HepG2 (cell line): ENCODE data around the gene TSPAN31. TPM values are rescaled to one million over a fixed set of nuclear protein-coding genes. Genes with fewer than 3 reads are reported as not detected.

ENCODE experiments used
- ATAC-seq: fragments of 200-7000 bp; cut with Tn5 transposase; 3 replicates; pipeline ENCODE4 v1.9.1; 2020; ENCODE audit warnings: mild to moderate bottlenecking, moderate library complexity
- BruUV-seq: library from RNA; stranded (reverse); fragments of 400-500 nt; replicated peaks from 2 replicates; lab custom pipeline; 2021; lab: Mats Ljungman, UMichigan
- CTCF ChIA-PET: fragments of 300-600 bp; formaldehyde crosslinking; extraction: SDS; loops from one replicate; lab custom pipeline; 2021; ENCODE audit warnings: low total read pairs, inconsistent platforms, low intra/inter-chr PET ratio; lab: Yijun Ruan, JAX
- POLR2A ChIA-PET: fragments of 350-600 bp; sonication (Branson Sonifier 250); formaldehyde crosslinking; loops from one replicate; lab custom pipeline; 2020; ENCODE audit warnings: antibody characterized with exemption, inconsistent platforms; lab: Yijun Ruan, JAX
- DNase-seq: peaks from one replicate; pipeline ENCODE4 v3.0.0-alpha.2; 2015; ENCODE audit warnings: low spot score
- FAIRE-seq: peaks from 3 replicates; lab custom pipeline; 2011; peaks lifted over from hg19 to GRCh38; lab: Jason Lieb, UNC
- H2AFZ ChIP-seq: one replicate; pipeline ENCODE4 v1.6.1; 2011; ENCODE audit warnings: low read length, inconsistent platforms
- H3K27ac ChIP-seq: fragments of 300-600 bp; 3 replicates; pipeline ENCODE4 v1.8.0; 2011; ENCODE audit warnings: mixed run types, mild to moderate bottlenecking, mixed read lengths, low read length, inconsistent platforms; ENCODE audit not compliant: insufficient read depth; ENCODE audit errors: extremely low read length
- H3K27me3 ChIP-seq, 2 experiments: fragments of 200-600 bp in 1 of 2; 2 replicates in 1 of 2; 3 replicates in 1 of 2; pipeline versions ENCODE4 v1.6.0 to v1.8.0; 2011; ENCODE audit warnings: low read length in 2 of 2, mild to moderate bottlenecking in 2 of 2, moderate library complexity in 2 of 2, inconsistent platforms in 1 of 2; ENCODE audit not compliant: insufficient read depth in 2 of 2, control insufficient read depth in 1 of 2
- H3K36me3 ChIP-seq, 2 experiments: fragments of 200-600 bp in 1 of 2; replicated peaks in 1 of 2; 2 replicates in 1 of 2; 3 replicates in 1 of 2; pipeline versions ENCODE4 v1.5.1 to v1.8.0; 2011; ENCODE audit warnings: low read length in 2 of 2, inconsistent platforms in 1 of 2; ENCODE audit not compliant: insufficient read depth in 2 of 2, control insufficient read depth in 1 of 2
- H3K4me1 ChIP-seq: 2 replicates; pipeline ENCODE4 v1.5.1; 2012; ENCODE audit warnings: low read length, inconsistent platforms; ENCODE audit not compliant: insufficient read depth
- H3K4me2 ChIP-seq: 2 replicates; pipeline ENCODE4 v1.6.0; 2011; ENCODE audit warnings: low read depth, low read length, inconsistent platforms
- H3K4me3 ChIP-seq, 3 experiments: fragments of 200-600 bp in 1 of 3; sonication (generic), shearing (Covaris generic) in 1 of 3; replicated peaks in 1 of 3; 2 replicates each; pipeline ENCODE4 v1.5.1; 2011 to 2016; ENCODE audit warnings: low read length in 3 of 3, inconsistent platforms in 2 of 3, low read depth in 2 of 3, mild to moderate bottlenecking in 2 of 3, control low read depth in 1 of 3, mixed read lengths in 1 of 3; ENCODE audit not compliant: insufficient read depth in 1 of 3
- H3K79me2 ChIP-seq: one replicate; pipeline ENCODE4 v1.6.1; 2011; ENCODE audit warnings: low read length, inconsistent platforms; ENCODE audit not compliant: insufficient read depth
- H3K9ac ChIP-seq: 2 replicates; pipeline ENCODE4 v1.6.0; 2011; ENCODE audit warnings: mild to moderate bottlenecking, low read depth, low read length, inconsistent platforms; ENCODE audit not compliant: insufficient read depth
- H3K9me3 ChIP-seq: 2 replicates; pipeline ENCODE4 v1.5.1; 2012; ENCODE audit warnings: mild to moderate bottlenecking, low read length
- H4K20me1 ChIP-seq: 2 replicates; pipeline ENCODE4 v1.6.0; 2011; ENCODE audit warnings: inconsistent platforms, mild to moderate bottlenecking, low read length, moderate library complexity; ENCODE audit not compliant: insufficient read depth
- FOXK2 ChIP-seq: fragments of 450-650 bp; IDR thresholded peaks from 2 replicates; pipeline ENCODE4 v1.6.1; 2016
- FOXO1 ChIP-seq: sonication (generic); formaldehyde crosslinking; IDR thresholded peaks from 2 replicates; pipeline ENCODE4 v1.4.0; 2020; ENCODE audit warnings: missing genetic modification reagents
- GABPB1 ChIP-seq: IDR thresholded peaks from 2 replicates; pipeline ENCODE4 v1.6.1; 2016; ENCODE audit warnings: mild to moderate bottlenecking, missing genetic modification reagents, moderate library complexity, missing compliant biosample characterization
- GLMP ChIP-seq: sonication (generic); formaldehyde crosslinking; IDR thresholded peaks from 2 replicates; pipeline ENCODE4 v1.9.0; 2021; ENCODE audit warnings: missing genetic modification reagents, mild to moderate bottlenecking, borderline replicate concordance
- GTF3A ChIP-seq: sonication (generic); formaldehyde crosslinking; conservative IDR thresholded peaks from 2 replicates; pipeline ENCODE4 v1.4.0; 2020; ENCODE audit warnings: mild to moderate bottlenecking, missing genetic modification reagents
- HHEX ChIP-seq: IDR thresholded peaks from 2 replicates; pipeline ENCODE4 v1.6.1; 2016; ENCODE audit warnings: control low read depth
- MED1 ChIP-seq: sonication (generic); formaldehyde crosslinking; IDR thresholded peaks from 2 replicates; pipeline ENCODE4 v1.4.0; 2020; ENCODE audit warnings: missing genetic modification reagents
- MXD4 ChIP-seq: IDR thresholded peaks from 2 replicates; pipeline ENCODE4 v1.6.1; 2016; ENCODE audit warnings: mild to moderate bottlenecking, missing biosample characterization, missing genetic modification reagents
- MYC ChIP-seq: sonication (generic); formaldehyde crosslinking; IDR thresholded peaks from 2 replicates; pipeline ENCODE4 v1.9.0; 2021; ENCODE audit warnings: missing genetic modification reagents, borderline replicate concordance
- PCBP2 ChIP-seq: fragments of 200-400 bp; formaldehyde crosslinking; optimal IDR thresholded peaks from 2 replicates; pipeline ENCODE3; 2018; ENCODE audit warnings: low read length, low read depth; ENCODE audit not compliant: poor library complexity, severe bottlenecking
- RFX5 ChIP-seq: IDR thresholded peaks from 2 replicates; pipeline ENCODE4 v1.6.1; 2011; ENCODE audit warnings: low read depth, low read length, improper control_type of control experiment
- RNF219 ChIP-seq: sonication (generic); formaldehyde crosslinking; IDR thresholded peaks from 2 replicates; pipeline ENCODE4 v1.5.0; 2020; ENCODE audit warnings: mild to moderate bottlenecking, missing genetic modification reagents
- SAP130 ChIP-seq: IDR thresholded peaks from 2 replicates; pipeline ENCODE4 v1.6.1; 2016; ENCODE audit warnings: low read depth
- TOPORS ChIP-seq: sonication (generic); formaldehyde crosslinking; IDR thresholded peaks from 2 replicates; pipeline ENCODE4 v1.8.0; 2023; ENCODE audit warnings: mild to moderate bottlenecking, missing genetic modification reagents
- ZC3H13 ChIP-seq: sonication (generic); formaldehyde crosslinking; IDR thresholded peaks from 2 replicates; pipeline ENCODE4 v1.8.1; 2023; ENCODE audit warnings: mild to moderate bottlenecking, missing genetic modification reagents, moderate library complexity
- ZMYM4 ChIP-seq: sonication (generic); formaldehyde crosslinking; IDR thresholded peaks from 2 replicates; pipeline ENCODE4 v1.8.1; 2023; ENCODE audit warnings: mild to moderate bottlenecking, missing genetic modification reagents
- ZNF567 ChIP-seq: sonication (generic); formaldehyde crosslinking; IDR thresholded peaks from 2 replicates; pipeline ENCODE4 v1.8.1; 2023; ENCODE audit warnings: mild to moderate bottlenecking, missing genetic modification reagents, borderline replicate concordance
- ZNF766 ChIP-seq: sonication (generic); formaldehyde crosslinking; IDR thresholded peaks from 2 replicates; pipeline ENCODE4 v1.5.0; 2020; ENCODE audit warnings: missing genetic modification reagents, borderline replicate concordance
- ZNF772 ChIP-seq: sonication (generic); formaldehyde crosslinking; IDR thresholded peaks from 2 replicates; pipeline ENCODE4 v1.5.0; 2020; ENCODE audit warnings: mild to moderate bottlenecking, missing genetic modification reagents
- ZNF777 ChIP-seq: sonication (generic); formaldehyde crosslinking; IDR thresholded peaks from 2 replicates; pipeline ENCODE4 v1.4.0; 2020; ENCODE audit warnings: missing genetic modification reagents
- WGBS: methylation state at CpG from one replicate; pipeline ENCODE4 v1.1.6; 2017; ENCODE audit warnings: low lambda C conversion rate; 5-methylcytosine and 5-hydroxymethylcytosine counted together
- in situ Hi-C: cut with HindIII; loops from 2 replicates; pipeline ENCODE4 v1.10.0; 2017; ENCODE audit warnings: low pct_unique_long_range_greater_than_20kb; ENCODE audit not compliant: extremely low pct_ligation_motif_present
- intact Hi-C: fragments of 100-400 bp; cut with micrococcal nuclease; formaldehyde crosslinking; loops from one replicate; pipeline ENCODE4 v1.10.0; 2022; ENCODE audit not compliant: unreplicated experiment
- polyA plus RNA-seq, 8 experiments: library from polyadenylated mRNA; depleted of rRNA in 3 of 8; stranded (reverse) in 7 of 8; unstranded in 1 of 8; fragments of >200 nt; fragmentation: Illumina TruSeq in 4 of 8; extraction: Trizol in 4 of 8; gene quantifications; 2 replicates each; pipeline versions ENCODE4 v1.2.1 to v1.2.3, GENCODE V29; 2011 to 2016; ENCODE audit warnings: low read depth in 4 of 8, missing spikeins in 1 of 8, mixed read lengths in 1 of 8; ENCODE audit not compliant: insufficient read depth in 1 of 8
- total RNA-seq, 5 experiments: library from RNA; depleted of rRNA; stranded (reverse); fragments of >200 nt; fragmentation: Illumina TruSeq; extraction: Trizol; gene quantifications; 2 replicates each; pipeline ENCODE4 v1.2.3, GENCODE V29; 2016; ENCODE audit warnings: low read depth in 1 of 5

The TSPAN31 gene
- total and polyA plus RNA-seq, 2 of the 13 experiments (the other 11 are each of a cell fraction or from before 2014, with no cell fraction given), result 10.4 to 24.6 TPM

- TF ChIP-seq RNF219 (CRISPR knock-in tag) (no peak), MED1 (CRISPR knock-in tag) (no peak), SAP130 (CRISPR knock-in tag) (no peak)
Measured at GRCh38 chr12:57782243-57782607, 37.4 kb downstream of the TSPAN31 start (continued).

- WGBS, result under 1% methylated on average over 21 of the region's 45 CpGs
- H3K79me2 ChIP-seq, result peaks cover 16% of the 10 kb centered on the region
- peaks cover 17% of the 10 kb centered on the region for H3K4me1 ChIP-seq
- ChIA-PET CTCF (interaction anchor here (1.8 kb wide), 1 partner anchor 122 kb away, joined by 13 read pairs; no protein-coding TSS in a partner anchor), POLR2A (interaction anchor here (0.6 to 1.7 kb wide), 6 partner anchors 10 to 38 kb away, joined by 3 to 15 read pairs (median 3); partner anchors contain the start of genes AVIL, CDK4, EEF1AKMT3 and METTL1)
- no peak within 1 kb of the TSS for H2AFZ ChIP-seq
- in situ Hi-C loops, result no loop called here
- no peaks in the 10 kb centered on the region; a peak in 1 of 5 replicates for H3K27me3 ChIP-seq
- H3K4me2 ChIP-seq, result peak within 1 kb of the TSS; percentile 78
- DNase-seq (peak; percentile 85), ATAC-seq (peak; percentile 89), FAIRE-seq (peak; percentile 84)
- peaks cover 9 to 35% of the 10 kb centered on the region in 2 experiments for H3K36me3 ChIP-seq
- peak within 1 kb of the TSS; percentile 87 for H3K9ac ChIP-seq
- H3K4me3 ChIP-seq, result peak within 1 kb of the TSS; percentile 95 to 100 (median 99)
- no peaks in the 10 kb centered on the region for H3K9me3 ChIP-seq
- peak within 1 kb of the TSS; percentile 55 for H3K27ac ChIP-seq
- intact Hi-C loops, result loop anchor here (1.0 kb wide), 1 partner anchor 11 kb away; the partner anchor contains the start of genes EEF1AKMT3 and METTL1
- H4K20me1 ChIP-seq, result no peaks in the 10 kb centered on the region
- no TSS peak for BruUV-seq
- peak; percentile 82 for TF ChIP-seq ZNF772
- TF ChIP-seq GTF3A (CRISPR knock-in tag), result no peak; the same call in 1 of the 2 replicates
- peak; percentile 93 for TF ChIP-seq MXD4 (CRISPR knock-in tag)
- no peak for TF ChIP-seq HHEX
- TF ChIP-seq FOXK2, result peak; percentile 72; the same call in 1 of the 2 replicates
- 0 out of 2 replicates have a peak, but pooled peaks have one; percentile 48 for TF ChIP-seq ZC3H13 (CRISPR knock-in tag)
- peak; percentile 90; the same call in 1 of the 2 replicates for TF ChIP-seq ZNF766 (CRISPR knock-in tag)
- peak; percentile 98 for TF ChIP-seq ZMYM4
- TF ChIP-seq ZNF567 (CRISPR knock-in tag), result no peak
- TF ChIP-seq MYC (CRISPR knock-in tag), result peak; percentile 88; the same call in 1 of the 2 replicates
- peak; percentile 63 for TF ChIP-seq ZNF777 (CRISPR knock-in tag)
- TF ChIP-seq FOXO1 (CRISPR knock-in tag), result peak; percentile 94
- TF ChIP-seq RFX5, result no peak
- peak; percentile 91 for TF ChIP-seq GABPB1 (CRISPR knock-in tag)
- no peak for TF ChIP-seq TOPORS
- no peak; the same call in 1 of the 2 replicates for TF ChIP-seq GLMP
- TF ChIP-seq PCBP2, result no peak
Measured at GRCh38 chr12:57782608-57783465, 38.0 kb downstream of the TSPAN31 start, which contains the start of gene TSFM. TSFM (plus strand) TSS chr12:57782787; CDS start chr12:57782802, 15 bp downstream.
